H1 (cell line): ENCODE results near the gene B3GLCT. TPM values are rescaled to one million over a fixed set of nuclear protein-coding genes. Genes with fewer than 3 reads are reported as not detected.

Source experiments
- CTCF ChIA-PET: fragments of 300-600 bp; sonication (Branson Sonifier 250); formaldehyde crosslinking; loops from one replicate; lab custom pipeline; 2021; ENCODE audit not compliant: partially characterized antibody; lab: Charles Lee
- POLR2A ChIA-PET: fragments of 300-600 bp; sonication (Branson Sonifier 250); formaldehyde crosslinking; loops from one replicate; lab custom pipeline; 2021; ENCODE audit warnings: inconsistent platforms; ENCODE audit not compliant: partially characterized antibody; lab: Charles Lee
- DNase-seq, 2 experiments: peaks; one replicate each; pipeline versions ENCODE4 v3.0.0 to v3.0.0-alpha.2; 2010 to 2022; ENCODE audit warnings: low spot score in 2 of 2, low read depth in 1 of 2, mixed read lengths in 1 of 2
- FAIRE-seq: peaks from 2 replicates; lab custom pipeline; 2011; peaks lifted over from hg19 to GRCh38; lab: Jason Lieb, UNC
- H2AFZ ChIP-seq: 2 replicates; pipeline ENCODE4 v1.8.1; 2012; ENCODE audit warnings: low read length, inconsistent platforms
- H2AK5ac ChIP-seq: 2 replicates; pipeline ENCODE4 v1.6.1; 2013; ENCODE audit warnings: low read depth, low read length
- H2BK120ac ChIP-seq: replicated peaks from 2 replicates; pipeline ENCODE3; 2013; ENCODE audit warnings: low read depth, low read length, inconsistent platforms
- H2BK12ac ChIP-seq: 2 replicates; pipeline ENCODE4 v1.6.1; 2013; ENCODE audit warnings: low read depth, low read length
- H2BK15ac ChIP-seq: 2 replicates; pipeline ENCODE4 v1.6.1; 2013; ENCODE audit warnings: low read length
- H2BK20ac ChIP-seq: 2 replicates; pipeline ENCODE4 v1.6.1; 2013; ENCODE audit warnings: low read length
- H2BK5ac ChIP-seq: 2 replicates; pipeline ENCODE4 v1.6.1; 2013; ENCODE audit warnings: low read depth, low read length
- H3K14ac ChIP-seq: 2 replicates; pipeline ENCODE4 v1.6.1; 2013; ENCODE audit warnings: inconsistent platforms; ENCODE audit not compliant: insufficient read length
- H3K18ac ChIP-seq: 2 replicates; pipeline ENCODE4 v1.6.1; 2013; ENCODE audit warnings: low read length; ENCODE audit errors: extremely low read depth
- H3K23ac ChIP-seq: 2 replicates; pipeline ENCODE4 v1.6.1; 2013; ENCODE audit warnings: inconsistent platforms; ENCODE audit not compliant: insufficient read length
- H3K23me2 ChIP-seq: 2 replicates; pipeline ENCODE4 v1.6.1; 2013; ENCODE audit warnings: low read depth, low read length
- H3K27ac ChIP-seq: 2 replicates; pipeline ENCODE4 v1.6.1; 2011; ENCODE audit warnings: low read depth, low read length, inconsistent platforms
- H3K27me3 ChIP-seq, 4 experiments: replicated peaks in 1 of 4; 1 replicate in 1 of 4; 2 replicates in 3 of 4; pipeline versions ENCODE4 v1.6.1 to v1.8.1; 2011 to 2013; ENCODE audit warnings: low read length in 3 of 4, mild to moderate bottlenecking in 3 of 4, inconsistent platforms in 2 of 4, mixed read lengths in 2 of 4, moderate library complexity in 1 of 4; ENCODE audit not compliant: control insufficient read depth in 3 of 4, insufficient read depth in 3 of 4; ENCODE audit errors: extremely low read depth in 1 of 4
- H3K36me3 ChIP-seq, 4 experiments: 2 replicates each; pipeline versions ENCODE4 v1.6.1 to v1.8.1; 2011 to 2013; ENCODE audit warnings: mild to moderate bottlenecking in 4 of 4, low read length in 3 of 4, moderate library complexity in 2 of 4, control low read depth in 1 of 4, inconsistent platforms in 1 of 4; ENCODE audit not compliant: insufficient read depth in 4 of 4, control insufficient read depth in 2 of 4
- H3K4ac ChIP-seq: replicated peaks from 2 replicates; pipeline ENCODE3; 2013; ENCODE audit warnings: low read length, low read depth, mixed read lengths, inconsistent platforms; ENCODE audit not compliant: insufficient read length
- H3K4me1 ChIP-seq, 4 experiments: replicated peaks in 1 of 4; 1 replicate in 1 of 4; 2 replicates in 3 of 4; pipeline versions ENCODE4 v1.6.1 to v1.8.1; 2011 to 2013; ENCODE audit warnings: low read length in 3 of 4, inconsistent platforms in 2 of 4, mixed read lengths in 1 of 4; ENCODE audit not compliant: insufficient read depth in 4 of 4, control insufficient read depth in 3 of 4
- H3K4me2 ChIP-seq, 2 experiments: 2 replicates each; pipeline versions ENCODE4 v1.6.1 to v1.8.1; 2011 to 2013; ENCODE audit warnings: low read depth in 2 of 2, low read length in 2 of 2, control low read depth in 1 of 2, inconsistent platforms in 1 of 2, mild to moderate bottlenecking in 1 of 2; ENCODE audit not compliant: insufficient read depth in 1 of 2
- H3K4me3 ChIP-seq, 4 experiments: fragments of 200-600, 300-600 bp in 1 of 4; sonication (generic), shearing (Covaris generic), sonication (Bioruptor Twin) in 1 of 4; 2 replicates each; pipeline versions ENCODE4 v1.5.1 to v1.8.1; 2011 to 2016; ENCODE audit warnings: low read length in 4 of 4, low read depth in 3 of 4, control low read depth in 2 of 4, inconsistent platforms in 2 of 4, mild to moderate bottlenecking in 2 of 4, mixed read lengths in 1 of 4, moderate library complexity in 1 of 4; ENCODE audit not compliant: insufficient read depth in 2 of 4; ENCODE audit errors: extremely low read depth in 1 of 4
- H3K56ac ChIP-seq: replicated peaks from 2 replicates; pipeline ENCODE3; 2013; ENCODE audit warnings: low read depth, mild to moderate bottlenecking, mixed read lengths, low read length, inconsistent platforms; ENCODE audit not compliant: insufficient read length
- H3K79me1 ChIP-seq: 2 replicates; pipeline ENCODE4 v1.6.1; 2013; ENCODE audit warnings: low read depth, low read length, control low read depth
- H3K79me2 ChIP-seq, 2 experiments: 2 replicates each; pipeline versions ENCODE4 v1.6.1 to v1.8.1; 2012 to 2013; ENCODE audit warnings: low read length in 2 of 2, mild to moderate bottlenecking in 2 of 2, inconsistent platforms in 1 of 2; ENCODE audit not compliant: insufficient read depth in 2 of 2, control insufficient read depth in 1 of 2
- H3K9ac ChIP-seq, 4 experiments: replicated peaks in 1 of 4; 1 replicate in 1 of 4; 2 replicates in 3 of 4; pipeline versions ENCODE4 v1.6.1 to v1.8.1; 2011 to 2013; ENCODE audit warnings: low read depth in 3 of 4, low read length in 3 of 4, control low read depth in 2 of 4, mild to moderate bottlenecking in 2 of 4, moderate library complexity in 2 of 4, inconsistent platforms in 1 of 4; ENCODE audit errors: extremely low read depth in 1 of 4
- H3K9me3 ChIP-seq, 2 experiments: 2 replicates each; pipeline versions ENCODE4 v1.6.1 to v1.8.1; 2012 to 2013; ENCODE audit warnings: mild to moderate bottlenecking in 2 of 2, moderate library complexity in 2 of 2, control low read depth in 1 of 2, inconsistent platforms in 1 of 2, low read depth in 1 of 2, low read length in 1 of 2, mixed read lengths in 1 of 2; ENCODE audit not compliant: insufficient read depth in 2 of 2
- H4K20me1 ChIP-seq, 2 experiments: replicated peaks in 1 of 2; 2 replicates each; pipeline versions ENCODE3 to v1.8.1; 2011 to 2013; ENCODE audit warnings: inconsistent platforms in 2 of 2, low read length in 2 of 2, mild to moderate bottlenecking in 1 of 2; ENCODE audit not compliant: insufficient read depth in 2 of 2, control insufficient read depth in 1 of 2
- H4K5ac ChIP-seq: 2 replicates; pipeline ENCODE4 v1.6.1; 2013; ENCODE audit warnings: low read length, low read depth, mixed read lengths, inconsistent platforms; ENCODE audit not compliant: insufficient read length
- H4K8ac ChIP-seq: 2 replicates; pipeline ENCODE4 v1.8.0; 2013; ENCODE audit warnings: mild to moderate bottlenecking, moderate library complexity, low read length, inconsistent platforms; ENCODE audit not compliant: insufficient read depth; ENCODE audit errors: extremely low read depth
- H4K91ac ChIP-seq: replicated peaks from 2 replicates; pipeline ENCODE3; 2013; ENCODE audit warnings: low read length, mixed read lengths, inconsistent platforms; ENCODE audit not compliant: insufficient read length
- ASH2L ChIP-seq: fragments of 200-600, 300-600 bp; sonication (generic); IDR thresholded peaks from one replicate; pipeline ENCODE4 v1.7.1; 2017; ENCODE audit warnings: low read length
- SP1 ChIP-seq: IDR thresholded peaks from 2 replicates; pipeline ENCODE4 v1.6.1; 2011; ENCODE audit warnings: low read depth, low read length
- SP2 ChIP-seq: IDR thresholded peaks from 2 replicates; pipeline ENCODE4 v1.6.1; 2012; ENCODE audit warnings: mild to moderate bottlenecking, low read length, inconsistent platforms
- TAF1 ChIP-seq: IDR thresholded peaks from 2 replicates; pipeline ENCODE4 v1.6.1; 2011; ENCODE audit warnings: mild to moderate bottlenecking, low read depth, low read length
- TCF12 ChIP-seq: IDR thresholded peaks from 2 replicates; pipeline ENCODE4 v1.6.1; 2011; ENCODE audit warnings: low read depth, mild to moderate bottlenecking, low read length
- WGBS, 2 experiments: shearing (Covaris generic) in 1 of 2; methylation state at CpG; one replicate each; pipeline versions ENCODE4 v1.1.6 to v1.1.7; 2013 to 2015; ENCODE audit warnings: low lambda C conversion rate in 2 of 2, mixed read lengths in 2 of 2, inconsistent platforms in 1 of 2, low coverage in 1 of 2, missing lambda C conversion rate in 1 of 2; ENCODE audit not compliant: insufficient replicate concordance in 2 of 2, insufficient coverage in 1 of 2, insufficient read length in 1 of 2; ENCODE audit errors: extremely low coverage in 1 of 2, missing lambda C conversion rate in 1 of 2; 5-methylcytosine and 5-hydroxymethylcytosine counted together
- polyA plus RNA-seq, 7 experiments: library from polyadenylated mRNA; depleted of rRNA in 3 of 7; stranded (reverse) in 5 of 7; unstranded in 2 of 7; fragments of >200 nt in 5 of 7; fragments of 200-250 nt in 2 of 7; gene quantifications; 1 replicate in 5 of 7; 2 replicates in 1 of 7; 4 replicates in 1 of 7; pipeline versions ENCODE4 v1.2.1 to v1.2.3, GENCODE V29; 2011 to 2013; ENCODE audit warnings: missing spikeins in 2 of 7, mixed read lengths in 2 of 7
- total RNA-seq: library from RNA; stranded (reverse); fragmentation: NEBNext Ultra II Directional; extraction: Animal tissue kit (Norgen Biotek cat#: 25700); gene quantifications from 2 replicates; pipeline ENCODE4 v1.2.1, GENCODE V29; 2021
- TF ChIP-seq, protein P1 (sequence below), 3 experiments: IDR thresholded peaks; 1 replicate in 2 of 3; 2 replicates in 1 of 3; pipeline versions ENCODE4 v1.5.1 to v1.6.1; 2011; ENCODE audit warnings: low read length in 3 of 3, mild to moderate bottlenecking in 3 of 3, inconsistent platforms in 2 of 3, low read depth in 1 of 3, moderate library complexity in 1 of 3; ENCODE audit not compliant: insufficient read depth in 1 of 3; ENCODE audit errors: control extremely low read depth in 1 of 3

B3GLCT gene
- total and polyA plus RNA-seq, 2 of the 8 experiments (the other 6 are each of a cell fraction or from before 2014, with no cell fraction given), result 1.5 to 4.1 TPM

- TF ChIP-seq ASH2L (no peak), TAF1 (no peak), SP2 (no peak), SP1 (no peak), TCF12 (no peak)
- TF ChIP-seq, protein P1, sequence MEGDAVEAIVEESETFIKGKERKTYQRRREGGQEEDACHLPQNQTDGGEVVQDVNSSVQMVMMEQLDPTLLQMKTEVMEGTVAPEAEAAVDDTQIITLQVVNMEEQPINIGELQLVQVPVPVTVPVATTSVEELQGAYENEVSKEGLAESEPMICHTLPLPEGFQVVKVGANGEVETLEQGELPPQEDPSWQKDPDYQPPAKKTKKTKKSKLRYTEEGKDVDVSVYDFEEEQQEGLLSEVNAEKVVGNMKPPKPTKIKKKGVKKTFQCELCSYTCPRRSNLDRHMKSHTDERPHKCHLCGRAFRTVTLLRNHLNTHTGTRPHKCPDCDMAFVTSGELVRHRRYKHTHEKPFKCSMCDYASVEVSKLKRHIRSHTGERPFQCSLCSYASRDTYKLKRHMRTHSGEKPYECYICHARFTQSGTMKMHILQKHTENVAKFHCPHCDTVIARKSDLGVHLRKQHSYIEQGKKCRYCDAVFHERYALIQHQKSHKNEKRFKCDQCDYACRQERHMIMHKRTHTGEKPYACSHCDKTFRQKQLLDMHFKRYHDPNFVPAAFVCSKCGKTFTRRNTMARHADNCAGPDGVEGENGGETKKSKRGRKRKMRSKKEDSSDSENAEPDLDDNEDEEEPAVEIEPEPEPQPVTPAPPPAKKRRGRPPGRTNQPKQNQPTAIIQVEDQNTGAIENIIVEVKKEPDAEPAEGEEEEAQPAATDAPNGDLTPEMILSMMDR (IDR thresholded peaks at IDR 0.05; ENCODE audit: control extremely low read depth in 1 of 3, insufficient read depth in 1 of 3, low read depth in 1 of 3, low read length in 3 of 3), result no peak
- DNase-seq (no peak), FAIRE-seq (no peak)
- Histone ChIP-seq H3K4me1 (no peaks in the 10 kb centered on the region), H4K8ac (no peak overlapping the region), H2BK120ac (no peak overlapping the region), H2BK20ac (no peak overlapping the region), H3K14ac (no peak overlapping the region), H4K91ac (no peak overlapping the region), H3K27me3 (no peaks in the 10 kb centered on the region), H3K23ac (no peak overlapping the region), H3K18ac (no peak overlapping the region), H4K20me1 (no peaks in the 10 kb centered on the region), H3K4ac (no peak overlapping the region), H2AFZ (no peak overlapping the region), H3K9ac (no peak overlapping the region), H3K9me3 (0 out of 4 replicates have a peak, but pooled peaks cover 0 to 4% of the 10 kb centered on the region in 2 experiments), H3K27ac (no peak overlapping the region), H3K79me1 (no peaks in the 10 kb centered on the region), H3K36me3 (no peaks in the 10 kb centered on the region), H3K23me2 (no peaks in the 10 kb centered on the region; the same call in 1 of the 2 replicates), H2AK5ac (no peak overlapping the region), H2BK5ac (no peak overlapping the region), H3K4me3 (no peak overlapping the region), H4K5ac (no peak overlapping the region), H2BK12ac (no peak overlapping the region), H3K4me2 (no peak overlapping the region), H2BK15ac (no peak overlapping the region), H3K79me2 (no peaks in the 10 kb centered on the region), H3K56ac (no peak overlapping the region)
- POLR2A ChIA-PET, result no interaction called here
- CTCF ChIA-PET, result no interaction called here
- WGBS, 2 experiments, result 84% methylated on average over 7 of the region's 7 CpGs; no CpG with 5 or more reads in 1 of the 2 experiments
Measured at GRCh38 chr13:31250435-31250834, 50.7 kb downstream of the B3GLCT start.
